ENCODE results near the gene RELN.

The RELN gene

DNA sequence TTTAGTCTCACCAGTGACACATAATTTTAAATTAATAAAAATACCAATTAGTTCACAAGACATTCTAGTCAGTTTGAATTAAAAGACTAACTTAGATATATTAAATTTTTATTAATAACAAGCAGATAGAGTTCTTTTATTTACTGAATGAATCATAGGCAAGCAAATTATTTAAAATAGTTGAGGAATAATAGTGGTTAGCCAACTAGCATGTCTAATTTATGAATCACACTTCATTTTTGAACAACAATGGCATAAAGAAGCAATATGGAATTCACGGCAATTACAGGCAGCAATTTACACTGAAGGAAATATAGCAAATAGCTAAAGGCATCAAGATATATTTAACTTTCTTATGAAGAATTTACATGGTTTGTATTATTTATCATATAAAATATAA, 356.5 kb downstream of the RELN start:
- DNase-seq (ENCODE audit: low spot score), result no peak

DNA sequence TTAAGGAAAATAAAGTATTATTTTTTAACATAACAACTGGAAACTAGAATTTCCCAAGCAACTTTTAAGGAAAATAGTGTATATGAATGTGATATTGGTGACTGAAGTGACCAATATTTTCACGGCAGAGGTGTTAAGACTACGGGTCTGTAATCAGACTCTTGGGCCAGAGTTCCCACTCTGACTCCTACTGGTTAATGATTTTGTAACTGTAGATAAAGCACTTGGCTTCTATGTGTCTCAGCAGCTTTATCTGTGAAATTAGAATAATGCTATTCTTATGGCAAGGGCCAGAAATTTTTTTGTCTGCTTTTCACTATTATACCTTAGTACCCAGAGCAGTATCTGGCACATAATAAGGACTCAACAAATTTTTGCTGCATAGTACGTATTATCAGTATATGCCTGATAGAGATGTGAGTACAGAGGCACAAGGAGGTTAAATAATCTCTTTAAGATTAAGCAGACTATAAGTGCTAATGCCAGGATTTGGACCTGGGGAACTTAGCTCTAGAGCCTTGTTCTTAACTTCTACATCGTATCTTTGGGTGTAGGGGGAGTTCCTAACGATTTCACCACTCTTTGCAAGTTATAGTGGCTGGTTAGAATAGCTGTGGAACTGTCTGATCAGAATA, 357.3 kb downstream of the RELN start:
- DNase-seq (ENCODE audit: low spot score), result no peak

GRCh38 chr7:103630318-103630717, 359.1 kb downstream of the RELN start:
- no peak for DNase-seq (ENCODE audit: low spot score)

DNA sequence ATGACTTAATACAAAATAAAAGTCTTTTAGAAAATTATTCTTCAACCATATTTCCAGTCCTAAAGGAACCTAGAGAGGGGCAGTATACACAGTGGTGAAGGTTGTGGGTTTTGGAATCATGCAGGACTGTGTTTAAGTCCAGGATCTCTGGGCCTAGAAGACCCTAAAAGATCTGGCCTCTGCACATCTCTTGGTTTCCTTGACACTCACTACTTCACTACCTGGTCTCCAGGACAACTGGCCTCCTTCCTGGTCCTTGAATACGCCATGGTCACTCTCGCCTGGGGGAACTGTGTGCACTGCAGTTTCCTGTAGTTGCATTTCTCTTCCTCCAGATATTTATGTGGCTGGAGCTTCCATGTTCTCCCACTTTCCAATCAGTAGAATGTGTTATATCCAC, 360.7 kb downstream of the RELN start:
- DNase-seq (ENCODE audit: low spot score), result no peak

DNA sequence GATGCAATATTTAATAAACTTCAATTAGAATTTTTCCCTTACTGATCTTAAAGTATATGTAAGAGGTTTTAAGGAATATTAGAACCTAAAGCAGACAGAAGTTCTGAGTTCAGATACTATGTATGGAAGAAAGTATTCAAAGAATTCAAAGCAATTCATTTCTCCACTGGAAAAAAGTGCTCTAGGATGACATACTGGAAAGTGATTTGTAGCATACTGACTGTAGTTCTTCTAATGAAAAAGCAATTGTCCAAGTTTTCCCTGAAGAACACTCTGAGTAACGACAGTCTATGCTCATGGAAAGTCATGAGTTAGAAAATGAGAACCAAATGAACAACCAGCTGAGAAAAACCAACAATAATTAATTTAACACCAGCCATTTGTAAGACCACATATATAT, 362.7 kb downstream of the RELN start:
- no peak for DNase-seq (ENCODE audit: low spot score)

DNA sequence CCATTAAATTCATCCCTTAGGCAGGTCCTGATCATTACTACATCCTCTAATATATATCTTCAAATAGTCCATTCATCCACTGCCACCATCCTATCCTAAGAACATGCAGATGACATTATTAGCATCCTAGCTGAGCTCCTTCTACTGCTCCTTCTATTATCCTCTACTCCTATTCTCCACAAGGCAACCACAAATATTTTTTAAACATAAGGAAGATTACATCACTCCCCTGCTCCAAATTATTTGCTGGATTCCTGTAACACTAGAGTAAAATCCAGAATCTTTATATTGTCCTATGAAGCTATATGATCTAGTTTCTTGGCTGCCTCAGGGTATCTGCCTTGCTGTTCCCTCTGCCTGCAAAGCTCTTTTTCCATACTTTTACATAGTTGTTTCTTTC, 367.2 kb downstream of the RELN start:
- DNase-seq (ENCODE audit: low spot score), result no peak

- no peak for DNase-seq (ENCODE audit: low spot score)
Observed at GRCh38 chr7:103613655-103614642, 375.5 kb downstream of the RELN start.

DNA sequence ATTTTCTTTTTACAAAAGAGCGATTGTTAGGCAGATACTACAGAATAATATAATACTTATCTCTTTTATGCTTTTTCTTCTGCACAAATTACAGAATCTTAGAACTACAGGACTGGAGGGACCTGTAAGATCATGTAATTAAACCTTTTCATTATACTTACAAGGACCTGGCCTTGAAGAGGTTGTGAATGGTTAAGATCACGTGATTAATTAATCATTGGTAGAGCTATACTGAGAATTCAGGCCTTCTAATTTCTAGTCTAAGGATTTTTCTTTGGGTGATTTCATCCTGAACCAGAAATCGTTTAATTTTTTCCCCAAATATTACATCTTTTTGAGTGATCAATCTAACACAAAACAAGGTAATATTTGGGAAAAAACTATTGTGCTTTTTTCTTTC, 379.7 kb downstream of the RELN start:
- DNase-seq (ENCODE audit: low spot score), result no peak

DNA sequence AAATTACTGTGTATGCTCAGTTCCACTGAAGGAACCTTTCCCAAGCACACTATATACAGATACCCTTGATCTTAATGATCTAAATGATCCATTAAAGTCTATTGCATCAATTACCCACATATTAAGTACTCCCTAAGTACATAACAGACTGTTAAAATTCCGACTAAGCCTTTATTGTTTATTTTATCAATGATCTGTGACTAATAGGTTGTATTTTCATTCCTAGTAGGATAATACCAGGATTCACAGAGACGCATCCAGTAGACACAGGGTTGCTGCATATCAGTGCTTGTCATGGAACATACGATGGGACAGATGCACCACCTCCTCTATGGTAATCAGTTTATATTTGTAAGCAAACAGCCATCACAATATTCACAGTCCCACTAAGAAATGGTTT, 383.8 kb downstream of the RELN start:
- no peak for DNase-seq (ENCODE audit: low spot score)

- no peak for DNase-seq (ENCODE audit: low spot score)
Observed at GRCh38 chr7:103598326-103598905, 391.0 kb downstream of the RELN start.

DNA sequence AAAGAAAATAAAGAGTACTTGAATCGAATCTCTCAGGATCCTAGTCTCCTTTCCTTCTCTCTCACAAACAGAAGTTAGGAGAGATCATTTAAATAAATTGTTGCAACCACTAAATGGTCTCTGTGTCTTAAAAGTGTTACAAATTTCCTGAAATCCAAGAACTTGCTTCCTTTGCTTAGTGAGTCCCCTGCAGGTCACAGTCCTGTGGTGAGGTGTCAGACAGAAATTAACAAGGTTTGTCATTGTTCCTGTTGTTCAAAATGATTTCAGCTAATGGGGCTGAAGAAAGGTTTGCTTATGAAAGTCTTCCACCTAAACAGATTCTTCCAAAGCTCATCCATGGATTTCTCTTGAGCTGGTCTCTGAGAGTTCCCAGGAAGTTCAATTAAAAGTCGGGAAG, 391.9 kb downstream of the RELN start:
- no peak for DNase-seq (ENCODE audit: low spot score)

DNA sequence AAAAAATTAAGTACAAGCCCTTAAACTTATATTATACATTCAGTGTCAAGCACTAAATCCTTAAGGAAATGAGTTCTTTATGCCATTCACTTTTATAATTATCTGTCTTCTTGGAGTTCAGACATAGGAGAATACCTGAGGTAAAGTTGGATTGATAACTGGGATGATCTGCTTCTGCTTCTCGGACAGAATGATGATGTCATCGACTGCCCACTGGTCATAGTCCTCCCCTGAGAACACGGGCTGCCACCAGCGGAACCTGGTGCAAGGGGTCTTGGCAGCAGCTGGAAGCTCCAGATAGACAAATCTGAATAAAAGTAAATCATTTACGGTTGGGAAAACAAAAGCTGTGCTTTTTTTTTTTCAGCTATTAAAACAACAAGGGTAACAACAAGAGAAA, 395.3 kb downstream of the RELN start:
- DNase-seq (ENCODE audit: low spot score), result no peak

DNA sequence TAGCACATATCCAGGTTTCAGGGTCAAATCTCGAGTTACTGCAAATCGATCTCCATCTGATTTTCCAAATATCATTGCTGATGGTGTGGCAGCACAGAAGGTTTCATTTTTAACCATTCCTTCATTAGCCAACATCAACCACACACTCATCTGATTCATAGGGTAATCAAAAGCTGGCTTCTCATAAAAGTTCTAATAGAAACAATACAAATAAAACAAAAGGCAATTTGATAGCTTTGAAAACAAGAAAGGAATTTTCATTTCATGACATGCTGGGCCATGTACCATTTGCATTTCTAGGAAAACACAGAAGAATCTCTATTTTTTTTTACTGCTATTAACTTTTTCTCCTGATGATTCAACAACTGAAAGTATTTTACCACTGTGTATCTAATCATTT, 395.8 kb downstream of the RELN start:
- no peak for DNase-seq (ENCODE audit: low spot score)

DNA sequence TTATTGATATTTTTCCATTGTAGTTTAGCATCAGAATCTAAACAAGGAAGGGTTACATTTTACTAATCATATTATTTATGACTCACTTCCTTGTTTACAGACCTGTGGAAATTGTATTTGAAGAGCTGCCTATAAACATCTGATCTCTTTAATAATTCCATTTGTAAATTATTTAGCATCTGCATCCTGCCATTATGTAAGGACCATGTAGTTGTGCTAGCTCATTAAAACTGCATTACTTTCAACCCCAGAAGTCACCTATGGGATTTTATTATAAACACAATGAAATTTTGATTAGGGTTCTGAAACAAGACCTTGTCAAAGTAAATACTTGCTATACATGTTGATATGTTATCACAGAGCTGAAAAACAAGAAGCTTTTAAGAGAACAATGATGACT, 396.6 kb downstream of the RELN start:
- no peak for DNase-seq (ENCODE audit: low spot score)

DNA sequence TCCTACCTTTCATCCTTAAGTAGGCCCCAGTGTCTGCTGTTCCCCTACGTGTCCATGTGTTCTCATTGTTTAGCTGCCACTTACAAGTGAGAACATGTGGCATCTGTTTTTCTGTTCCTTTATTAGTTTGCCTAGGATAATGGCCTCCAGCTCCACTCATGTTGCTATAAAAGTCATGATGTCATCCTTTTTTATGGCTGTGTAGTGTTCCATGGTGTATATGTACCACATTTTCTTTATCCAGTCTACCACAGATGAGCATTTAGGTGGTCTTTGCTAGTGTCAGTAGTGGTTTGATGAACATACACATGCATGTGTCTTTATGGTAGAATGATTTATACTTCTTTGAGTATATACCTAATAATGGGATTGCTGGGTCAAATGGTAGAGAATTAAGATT, 397.3 kb downstream of the RELN start:
- DNase-seq (ENCODE audit: low spot score), result no peak

DNA sequence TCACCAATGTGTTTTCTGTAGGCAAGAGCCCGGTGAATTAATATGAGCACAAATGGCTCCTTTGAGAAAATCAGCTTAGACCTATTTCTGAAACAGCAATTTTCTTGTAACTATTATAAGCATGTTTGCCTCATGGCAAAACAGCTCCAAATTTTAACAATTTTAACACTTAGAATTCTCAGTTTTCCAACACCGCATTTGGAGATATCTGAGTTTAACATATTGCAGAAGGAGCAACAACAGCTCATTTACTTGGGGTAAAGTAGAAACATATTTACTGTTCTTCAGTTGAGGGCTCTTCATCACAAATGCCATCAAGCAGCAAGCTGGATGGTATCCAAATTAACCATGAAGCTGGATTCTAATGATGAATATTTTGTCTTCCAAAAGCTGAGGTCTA, 409.4 kb downstream of the RELN start:
- no peak for DNase-seq (ENCODE audit: low spot score)

- no peak for DNase-seq (ENCODE audit: low spot score)
Observed at GRCh38 chr7:103577059-103577458, 412.4 kb downstream of the RELN start.

DNA sequence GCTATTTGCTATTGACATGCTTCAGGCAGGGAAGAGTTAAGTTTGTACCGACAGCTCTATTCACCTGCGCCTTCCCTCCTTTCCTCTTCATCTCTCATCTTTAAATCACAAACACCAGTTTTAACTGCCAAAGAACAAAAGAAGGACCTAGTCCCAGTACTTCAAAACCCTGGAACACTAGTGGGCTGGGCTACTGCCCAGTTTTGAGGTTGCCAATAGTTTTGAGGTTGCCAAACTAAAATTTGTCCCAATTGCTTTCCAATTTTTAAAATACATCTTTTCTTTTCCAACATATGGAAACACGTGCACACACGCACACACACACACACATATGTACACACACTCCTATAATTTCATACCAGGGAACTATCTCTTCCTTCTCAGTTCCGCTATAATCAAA, 412.8 kb downstream of the RELN start:
- no peak for DNase-seq (ENCODE audit: low spot score)

DNA sequence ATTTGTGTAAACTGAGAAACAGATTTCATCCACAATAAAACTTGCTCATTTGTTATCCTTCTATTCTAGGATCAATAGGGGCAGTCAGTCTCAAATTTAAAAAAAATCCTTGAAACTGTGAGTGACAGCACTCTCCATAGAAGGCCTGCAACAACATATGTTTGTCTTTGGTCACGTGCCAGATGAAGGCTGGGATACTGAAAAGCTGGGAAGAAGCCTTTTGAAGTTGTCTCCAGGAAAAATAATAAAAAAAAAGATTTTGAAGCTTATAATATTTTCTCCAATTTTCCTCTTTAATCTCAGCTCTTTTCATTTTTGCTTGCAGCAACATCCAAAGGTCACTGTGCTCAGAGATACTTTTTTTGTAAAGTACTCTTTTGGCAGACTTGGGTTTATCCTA, 414.9 kb downstream of the RELN start:
- DNase-seq (ENCODE audit: low spot score), result no peak

GRCh38 chr7:103573479-103574058, 415.9 kb downstream of the RELN start:
- DNase-seq (ENCODE audit: low spot score), result peak; percentile 50

GRCh38 chr7:103571586-103571985, 417.9 kb downstream of the RELN start:
- DNase-seq (ENCODE audit: low spot score), result no peak

GRCh38 chr7:103569621-103570305, 419.7 kb downstream of the RELN start:
- no peak for DNase-seq (ENCODE audit: low spot score)

Measured in COLO829 (cell line).